DND-41 (cell line): ENCODE data around the gene FN3KRP.
A peak's percentile ranks its signal among the peaks of the same experiment; 100 is the strongest.
"Not testable (repeated sequence)": the region's sequence is repeated elsewhere in the genome, so short reads cannot be mapped to it uniquely, and the experiment has no call there.

Source experiments
- ATAC-seq: fragments of 200-7000 bp; cut with Tn5 transposase; 3 replicates; pipeline ENCODE4 v1.9.1; 2021; ENCODE audit warnings: low read depth; ENCODE audit not compliant: insufficient read depth
- DNase-seq: peaks from one replicate; pipeline ENCODE4 v3.0.0-alpha.2; 2020
- H2AFZ ChIP-seq: 2 replicates; pipeline ENCODE4 v1.6.0; 2012; ENCODE audit warnings: low read depth, low read length
- H3K27ac ChIP-seq: 2 replicates; pipeline ENCODE4 v1.5.1; 2012; ENCODE audit warnings: low read length, inconsistent platforms
- H3K27me3 ChIP-seq: fragments of 200-600 bp; sonication (generic); 2 replicates; pipeline ENCODE4 v1.6.0; 2012; ENCODE audit warnings: low read length, mild to moderate bottlenecking, inconsistent platforms; ENCODE audit not compliant: insufficient read depth, poor library complexity
- H3K36me3 ChIP-seq: 2 replicates; pipeline ENCODE4 v1.5.1; 2012; ENCODE audit warnings: low read length, inconsistent platforms; ENCODE audit not compliant: insufficient read depth
- H3K4me1 ChIP-seq: 2 replicates; pipeline ENCODE4 v1.5.1; 2012; ENCODE audit warnings: mild to moderate bottlenecking, low read length; ENCODE audit not compliant: insufficient read depth
- H3K4me2 ChIP-seq: 2 replicates; pipeline ENCODE4 v1.6.0; 2012; ENCODE audit warnings: mild to moderate bottlenecking, moderate library complexity, low read length, inconsistent platforms; ENCODE audit not compliant: insufficient read depth
- H3K4me3 ChIP-seq, 2 experiments: fragments of 200-600 bp in 1 of 2; shearing (Covaris generic) in 1 of 2; 2 replicates each; pipeline ENCODE4 v1.5.1; 2012 to 2016; ENCODE audit warnings: inconsistent platforms in 2 of 2, low read length in 2 of 2, mild to moderate bottlenecking in 2 of 2, low read depth in 1 of 2, moderate library complexity in 1 of 2
- H3K79me2 ChIP-seq: 2 replicates; pipeline ENCODE4 v1.6.0; 2012; ENCODE audit warnings: low read length, inconsistent platforms; ENCODE audit not compliant: insufficient read depth
- H3K9ac ChIP-seq: 2 replicates; pipeline ENCODE4 v1.6.0; 2012; ENCODE audit warnings: low read depth, mild to moderate bottlenecking, inconsistent platforms, low read length, moderate library complexity
- H3K9me3 ChIP-seq: 2 replicates; pipeline ENCODE4 v1.5.1; 2012; ENCODE audit warnings: low read length, moderate library complexity, mild to moderate bottlenecking, inconsistent platforms; ENCODE audit not compliant: insufficient read depth, severe bottlenecking
- H4K20me1 ChIP-seq: 2 replicates; pipeline ENCODE4 v1.6.0; 2012; ENCODE audit warnings: low read length; ENCODE audit not compliant: insufficient read depth
- EZH2 ChIP-seq: IDR thresholded peaks from 3 replicates; pipeline ENCODE4 v1.6.1; 2012; ENCODE audit warnings: borderline replicate concordance, low read depth, mild to moderate bottlenecking, moderate library complexity, low read length, inconsistent platforms; ENCODE audit not compliant: severe bottlenecking
- TF ChIP-seq, protein P1 (sequence below): IDR thresholded peaks from 2 replicates; pipeline ENCODE4 v1.5.1; 2012; ENCODE audit warnings: borderline replicate concordance, low read length, moderate library complexity, mild to moderate bottlenecking; ENCODE audit not compliant: poor library complexity, severe bottlenecking; ENCODE audit errors: extremely low read depth

The FN3KRP gene

DNA sequence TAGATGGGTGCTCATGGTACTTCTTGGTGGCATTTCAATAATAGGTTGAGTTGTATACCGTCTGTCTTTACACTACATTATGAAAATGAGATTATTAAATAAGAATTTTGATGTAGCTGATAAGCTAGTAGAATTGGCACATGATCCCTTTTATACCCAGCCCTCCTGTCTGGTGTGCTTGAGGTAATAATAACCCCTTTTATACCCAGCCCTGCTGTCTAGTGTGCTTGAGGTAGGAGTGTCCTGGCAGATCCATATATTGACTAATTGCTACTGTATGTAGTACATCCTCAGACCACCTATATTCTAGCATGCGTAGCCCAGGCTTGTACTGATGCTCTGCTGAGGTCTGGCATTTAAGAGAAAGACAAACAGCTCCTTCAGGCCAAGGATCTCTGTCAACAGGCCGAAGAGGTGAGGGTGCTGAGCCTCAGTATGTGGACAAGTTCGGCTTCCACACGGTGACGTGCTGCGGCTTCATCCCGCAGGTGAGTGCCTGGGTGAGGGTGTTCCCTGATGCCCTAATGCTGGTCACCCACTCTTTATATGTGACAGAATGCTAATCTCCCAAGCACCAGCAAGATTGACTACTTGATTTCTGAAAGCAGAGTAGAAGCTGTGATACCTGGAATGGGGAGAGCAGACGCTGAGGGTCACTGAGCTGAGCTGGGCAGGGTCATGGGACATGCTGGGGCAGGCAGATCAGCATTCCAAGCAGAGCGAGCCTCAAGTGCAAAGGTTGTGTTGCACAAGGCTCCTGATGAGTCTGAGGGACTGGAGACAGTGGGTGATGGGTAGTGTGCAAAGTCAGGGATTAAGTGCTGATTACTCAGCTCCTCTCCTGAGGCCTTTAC, 24.6 kb downstream of the FN3KRP start:
- ATAC-seq (no peak), DNase-seq (no peak)
- no peaks in the 10 kb centered on the region for H3K4me1 ChIP-seq
- TF ChIP-seq, protein P1, sequence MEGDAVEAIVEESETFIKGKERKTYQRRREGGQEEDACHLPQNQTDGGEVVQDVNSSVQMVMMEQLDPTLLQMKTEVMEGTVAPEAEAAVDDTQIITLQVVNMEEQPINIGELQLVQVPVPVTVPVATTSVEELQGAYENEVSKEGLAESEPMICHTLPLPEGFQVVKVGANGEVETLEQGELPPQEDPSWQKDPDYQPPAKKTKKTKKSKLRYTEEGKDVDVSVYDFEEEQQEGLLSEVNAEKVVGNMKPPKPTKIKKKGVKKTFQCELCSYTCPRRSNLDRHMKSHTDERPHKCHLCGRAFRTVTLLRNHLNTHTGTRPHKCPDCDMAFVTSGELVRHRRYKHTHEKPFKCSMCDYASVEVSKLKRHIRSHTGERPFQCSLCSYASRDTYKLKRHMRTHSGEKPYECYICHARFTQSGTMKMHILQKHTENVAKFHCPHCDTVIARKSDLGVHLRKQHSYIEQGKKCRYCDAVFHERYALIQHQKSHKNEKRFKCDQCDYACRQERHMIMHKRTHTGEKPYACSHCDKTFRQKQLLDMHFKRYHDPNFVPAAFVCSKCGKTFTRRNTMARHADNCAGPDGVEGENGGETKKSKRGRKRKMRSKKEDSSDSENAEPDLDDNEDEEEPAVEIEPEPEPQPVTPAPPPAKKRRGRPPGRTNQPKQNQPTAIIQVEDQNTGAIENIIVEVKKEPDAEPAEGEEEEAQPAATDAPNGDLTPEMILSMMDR: no peak
- no peak for TF ChIP-seq EZH2
- no peak overlapping the region for H3K4me2 ChIP-seq
- H4K20me1 ChIP-seq: no peaks in the 10 kb centered on the region
- H3K27ac ChIP-seq: no peak overlapping the region
- H3K4me3 ChIP-seq: 0 out of 4 replicates have a peak overlapping the region, but pooled peaks of 1 of the 2 experiments have one; percentile 20
- peaks cover 17% of the 10 kb centered on the region for H3K9me3 ChIP-seq
- H3K9ac ChIP-seq: no peak overlapping the region
- no peak overlapping the region for H2AFZ ChIP-seq
- peaks cover 24% of the 10 kb centered on the region for H3K36me3 ChIP-seq
- no peaks in the 10 kb centered on the region for H3K79me2 ChIP-seq
- H3K27me3 ChIP-seq: no peaks in the 10 kb centered on the region

DNA sequence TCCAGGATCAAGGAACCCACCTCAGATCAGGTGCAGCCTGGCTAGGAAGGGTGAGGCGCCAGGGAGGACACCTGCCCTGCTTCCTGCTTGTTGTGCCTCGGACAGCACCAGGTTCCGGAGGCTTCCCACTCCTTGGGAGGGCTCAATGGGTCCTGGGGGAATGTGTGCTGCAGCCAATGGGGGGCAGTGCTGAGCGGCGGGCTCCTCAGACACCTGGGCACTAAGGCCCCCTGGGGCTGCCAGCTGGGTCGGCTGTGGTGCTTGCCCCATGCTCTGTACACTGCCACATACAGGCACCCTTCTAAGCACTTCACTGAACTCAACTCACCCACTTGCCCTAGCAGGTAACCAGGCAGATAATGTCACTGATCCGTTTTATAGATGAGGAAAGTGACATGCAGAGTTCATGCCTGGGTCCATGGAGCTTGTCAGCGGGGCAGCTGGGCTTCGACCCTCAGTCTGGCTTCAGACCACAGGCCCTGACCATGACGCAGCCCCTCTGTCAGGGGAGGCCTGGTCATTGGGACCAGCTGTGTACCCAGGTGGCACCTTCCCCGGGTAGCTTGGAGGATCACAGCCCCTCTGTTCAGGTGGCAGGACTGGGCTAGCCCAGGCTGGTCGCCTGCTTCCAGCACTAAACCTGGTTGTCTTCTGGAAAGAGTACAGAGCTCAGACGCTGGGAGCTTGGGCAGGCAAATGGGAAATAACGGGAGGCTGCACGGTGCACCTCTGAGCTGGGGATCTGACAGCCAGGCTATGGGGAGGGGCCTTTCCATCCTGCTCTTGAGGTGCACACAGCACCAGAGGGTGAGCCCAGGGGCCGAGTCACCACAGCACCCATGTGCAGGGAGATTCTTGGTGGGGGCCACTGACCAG, 27.1 kb downstream of the FN3KRP start:
- no peaks in the 10 kb centered on the region for H3K27me3 ChIP-seq
- no peak overlapping the region for H3K27ac ChIP-seq
- H3K4me1 ChIP-seq: no peaks in the 10 kb centered on the region
- ATAC-seq (no peak), DNase-seq (no peak)
- H4K20me1 ChIP-seq: no peaks in the 10 kb centered on the region
- TF ChIP-seq, protein P1: peak; percentile 28
- no peak for TF ChIP-seq EZH2
- no peak overlapping the region for H3K4me2 ChIP-seq
- H3K79me2 ChIP-seq: no peaks in the 10 kb centered on the region
- H3K36me3 ChIP-seq: peaks cover 21% of the 10 kb centered on the region
- no peak overlapping the region for H3K4me3 ChIP-seq
- H3K9me3 ChIP-seq: peaks cover 17% of the 10 kb centered on the region
- no peak overlapping the region for H3K9ac ChIP-seq
- no peak overlapping the region for H2AFZ ChIP-seq

DNA sequence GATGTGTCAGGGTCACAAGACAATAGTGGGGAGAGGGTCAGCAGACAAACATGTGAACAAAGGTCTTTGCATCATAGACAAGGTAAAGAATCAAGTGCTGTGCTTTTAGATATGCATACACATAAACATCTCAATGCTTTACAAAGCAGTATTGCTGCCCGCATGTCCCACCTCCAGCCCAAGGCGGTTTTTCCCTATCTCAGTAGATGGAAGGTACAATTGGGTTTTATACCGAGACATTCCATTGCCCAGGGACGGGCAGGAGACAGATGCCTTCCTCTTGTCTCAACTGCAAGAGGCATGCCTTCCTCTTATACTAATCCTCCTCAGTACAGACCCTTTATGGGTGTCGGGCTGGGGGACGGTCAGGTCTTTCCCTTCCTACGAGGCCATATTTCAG, 28.2 kb downstream of the FN3KRP start:
- not testable (repeated sequence) for H3K4me2 ChIP-seq, H3K27me3 ChIP-seq, H3K79me2 ChIP-seq, ATAC-seq, H3K9ac ChIP-seq, H4K20me1 ChIP-seq, H3K4me1 ChIP-seq, H3K4me3 ChIP-seq, H2AFZ ChIP-seq, H3K27ac ChIP-seq, DNase-seq
- peaks cover 20% of the 10 kb centered on the region for H3K36me3 ChIP-seq
- peaks cover 17% of the 10 kb centered on the region for H3K9me3 ChIP-seq

DNA sequence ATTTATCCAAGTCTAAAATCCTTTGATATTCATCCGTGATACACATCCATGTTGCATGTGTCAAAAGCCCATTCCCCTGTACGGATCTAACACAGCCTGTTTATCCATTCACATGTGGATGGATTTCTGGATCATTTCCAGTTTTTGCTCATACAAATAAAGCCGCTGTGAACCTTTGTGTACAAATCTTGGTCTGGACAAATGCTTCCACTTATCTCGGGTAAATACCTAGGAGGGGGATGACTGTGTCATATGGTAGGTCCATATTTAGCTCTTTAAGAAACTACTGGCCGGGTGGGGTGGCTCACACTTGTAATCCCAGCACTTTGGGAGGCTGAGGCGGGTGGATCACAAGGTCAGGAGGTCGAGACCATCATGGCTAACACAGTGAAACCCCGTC, 29.0 kb downstream of the FN3KRP start:
- Histone ChIP-seq H4K20me1 (no peaks in the 10 kb centered on the region), H2AFZ (no peak overlapping the region), H3K4me2 (no peak overlapping the region), H3K9ac (no peak overlapping the region), H3K27me3 (no peaks in the 10 kb centered on the region), H3K36me3 (peaks cover 15% of the 10 kb centered on the region), H3K4me3 (no peak overlapping the region), H3K79me2 (no peaks in the 10 kb centered on the region), H3K9me3 (peaks cover 11% of the 10 kb centered on the region), H3K4me1 (no peaks in the 10 kb centered on the region), H3K27ac (no peak overlapping the region)
- DNase-seq (no peak), ATAC-seq (no peak)
- no peak for TF ChIP-seq EZH2
- TF ChIP-seq, protein P1: no peak
